ENCODE data around the gene MARCHF10. TPM values are rescaled to one million over a fixed set of nuclear protein-coding genes. Genes with fewer than 3 reads are reported as not detected.

The MARCHF10 gene
- total and polyA plus RNA-seq, 2 donors (not counting 1 experiment from before 2014, with no cell fraction given) = 0.17 TPM; not detected in 1

GRCh38 chr17:62791767-62792446 is 16.2 kb downstream of the MARCHF10 start:
- Histone ChIP-seq H3K4me1 (ENCODE audit: control insufficient read depth, extremely low read depth, insufficient read depth, low read length) (peaks cover 15% of the 10 kb centered on the region), H2AFZ (ENCODE audit: low read length) (no peak overlapping the region), H3K4me2 (ENCODE audit: extremely low read depth, insufficient read depth, low read length) (peak overlapping the region; percentile 92), H4K20me1 (ENCODE audit: control insufficient read depth, extremely low read depth, insufficient read depth, low read length) (no peaks in the 10 kb centered on the region), H3K4me3 (replicated peaks in 1 of 4; ENCODE audit: control extremely low read depth in 1 of 4, insufficient read depth in 1 of 4, low read depth in 3 of 4, low read length in 4 of 4) (peak overlapping the region in 1 of 4 experiments; percentile 23), H3K9ac (ENCODE audit: insufficient read depth, low read length) (peak overlapping the region; percentile 47), H3K79me2 (ENCODE audit: control insufficient read depth, insufficient read depth, low read length) (no peaks in the 10 kb centered on the region), H3K27me3 (ENCODE audit: control insufficient read depth, insufficient read depth, low read length) (no peaks in the 10 kb centered on the region), H3K36me3 (ENCODE audit: control insufficient read depth, insufficient read depth, low read length) (no peaks in the 10 kb centered on the region), H3K27ac (ENCODE audit: insufficient read depth, low read length) (peak overlapping the region; percentile 93), H3K9me3 (ENCODE audit: control insufficient read depth, insufficient read depth, low read depth, low read length) (no peaks in the 10 kb centered on the region)
- TF ChIP-seq CTCF (conservative IDR thresholded peaks at IDR 0.05 in 1 of 2, IDR thresholded peaks at IDR 0.05 in 1 of 2; ENCODE audit: low read depth in 1 of 2, low read length in 2 of 2) (no peak), EZH2 (IDR thresholded peaks at IDR 0.05; ENCODE audit: low read length, missing control alignments) (no peak)
- DNase-seq (ENCODE audit: low read depth in 2 of 2) = peak; percentile 98 to 99

GRCh38 chr17:62791235-62791734 is 16.8 kb downstream of the MARCHF10 start:
- Histone ChIP-seq H3K27ac (ENCODE audit: insufficient read depth, low read length) (peak overlapping the region; percentile 93), H3K27me3 (ENCODE audit: control insufficient read depth, insufficient read depth, low read length) (no peaks in the 10 kb centered on the region), H3K4me1 (ENCODE audit: control insufficient read depth, extremely low read depth, insufficient read depth, low read length) (peaks cover 15% of the 10 kb centered on the region), H4K20me1 (ENCODE audit: control insufficient read depth, extremely low read depth, insufficient read depth, low read length) (no peaks in the 10 kb centered on the region), H2AFZ (ENCODE audit: low read length) (no peak overlapping the region), H3K36me3 (ENCODE audit: control insufficient read depth, insufficient read depth, low read length) (no peaks in the 10 kb centered on the region), H3K79me2 (ENCODE audit: control insufficient read depth, insufficient read depth, low read length) (no peaks in the 10 kb centered on the region), H3K4me3 (replicated peaks in 1 of 4; ENCODE audit: control extremely low read depth in 1 of 4, insufficient read depth in 1 of 4, low read depth in 3 of 4, low read length in 4 of 4) (peak overlapping the region in 1 of 4 experiments; percentile 23), H3K9ac (ENCODE audit: insufficient read depth, low read length) (peak overlapping the region; percentile 56), H3K4me2 (ENCODE audit: extremely low read depth, insufficient read depth, low read length) (peak overlapping the region; percentile 92), H3K9me3 (ENCODE audit: control insufficient read depth, insufficient read depth, low read depth, low read length) (no peaks in the 10 kb centered on the region)
- peak; percentile 95 to 96 for DNase-seq (ENCODE audit: low read depth in 2 of 2)
- TF ChIP-seq EZH2 (IDR thresholded peaks at IDR 0.05; ENCODE audit: low read length, missing control alignments) (no peak), CTCF (conservative IDR thresholded peaks at IDR 0.05 in 1 of 2, IDR thresholded peaks at IDR 0.05 in 1 of 2; ENCODE audit: low read depth in 1 of 2, low read length in 2 of 2) (peak in 1 of 2 donors; percentile 11)

- no peaks in the 10 kb centered on the region for H3K36me3 ChIP-seq (ENCODE audit: control insufficient read depth, insufficient read depth, low read length)
- H3K79me2 ChIP-seq (ENCODE audit: control insufficient read depth, insufficient read depth, low read length) = no peaks in the 10 kb centered on the region
- peak overlapping the region; percentile 93 for H3K27ac ChIP-seq (ENCODE audit: insufficient read depth, low read length)
- no peak overlapping the region for H2AFZ ChIP-seq (ENCODE audit: low read length)
- DNase-seq (ENCODE audit: low read depth in 2 of 2) = peak; percentile 84 to 94
- peak overlapping the region; percentile 46 for H3K4me2 ChIP-seq (ENCODE audit: extremely low read depth, insufficient read depth, low read length)
- H3K4me3 ChIP-seq (replicated peaks in 1 of 4; ENCODE audit: control extremely low read depth in 1 of 4, insufficient read depth in 1 of 4, low read depth in 3 of 4, low read length in 4 of 4) = peak overlapping the region in 1 of 4 experiments; percentile 6
- TF ChIP-seq EZH2 (IDR thresholded peaks at IDR 0.05; ENCODE audit: low read length, missing control alignments) = no peak
- no peak for TF ChIP-seq CTCF (conservative IDR thresholded peaks at IDR 0.05 in 1 of 2, IDR thresholded peaks at IDR 0.05 in 1 of 2; ENCODE audit: low read depth in 1 of 2, low read length in 2 of 2)
- H3K9ac ChIP-seq (ENCODE audit: insufficient read depth, low read length) = no peak overlapping the region
- H3K4me1 ChIP-seq (ENCODE audit: control insufficient read depth, extremely low read depth, insufficient read depth, low read length) = peaks cover 15% of the 10 kb centered on the region
- no peaks in the 10 kb centered on the region for H4K20me1 ChIP-seq (ENCODE audit: control insufficient read depth, extremely low read depth, insufficient read depth, low read length)
- H3K9me3 ChIP-seq (ENCODE audit: control insufficient read depth, insufficient read depth, low read depth, low read length) = no peaks in the 10 kb centered on the region
- H3K27me3 ChIP-seq (ENCODE audit: control insufficient read depth, insufficient read depth, low read length) = no peaks in the 10 kb centered on the region
Observed at GRCh38 chr17:62790564-62790986, 17.5 kb downstream of the MARCHF10 start.

Measured in fibroblast of lung (primary cell).